H9 (cell line): Measurements from ENCODE around the gene BSDC1. TPM values are rescaled to one million over a fixed set of nuclear protein-coding genes. Genes with fewer than 3 reads are reported as not detected.

Experiments
- DNase-seq: peaks from one replicate; pipeline ENCODE4 v3.0.0-alpha.2; 2017
- H2AFZ ChIP-seq: one replicate; pipeline ENCODE4 v1.6.1; 2013; ENCODE audit warnings: mild to moderate bottlenecking, low read length, control low read depth, moderate library complexity
- H2AK5ac ChIP-seq: 2 replicates; pipeline ENCODE4 v1.6.1; 2013; ENCODE audit warnings: low read length, control low read depth, mixed read lengths; ENCODE audit not compliant: insufficient read length
- H2BK120ac ChIP-seq: one replicate; pipeline ENCODE4 v1.6.1; 2013; ENCODE audit warnings: low read depth, mild to moderate bottlenecking, low read length, control low read depth, inconsistent platforms; ENCODE audit not compliant: poor library complexity, severe bottlenecking
- H2BK12ac ChIP-seq: 2 replicates; pipeline ENCODE4 v1.6.1; 2013; ENCODE audit warnings: low read length, control low read depth, mixed read lengths, low read depth; ENCODE audit not compliant: insufficient read length
- H2BK15ac ChIP-seq: 2 replicates; pipeline ENCODE4 v1.6.1; 2013; ENCODE audit warnings: low read depth, low read length, control low read depth
- H2BK20ac ChIP-seq: one replicate; pipeline ENCODE4 v1.6.1; 2013; ENCODE audit warnings: low read depth, mild to moderate bottlenecking, low read length, control low read depth, inconsistent platforms; ENCODE audit not compliant: poor library complexity, severe bottlenecking
- H2BK5ac ChIP-seq: 2 replicates; pipeline ENCODE4 v1.6.1; 2013; ENCODE audit warnings: low read length, control low read depth, mixed read lengths; ENCODE audit not compliant: insufficient read length
- H3K14ac ChIP-seq: 2 replicates; pipeline ENCODE4 v1.6.1; 2013; ENCODE audit warnings: low read length, control low read depth; ENCODE audit not compliant: insufficient read depth
- H3K18ac ChIP-seq: 2 replicates; pipeline ENCODE4 v1.6.1; 2013; ENCODE audit warnings: low read depth, mild to moderate bottlenecking, mixed read lengths, low read length, control low read depth; ENCODE audit not compliant: insufficient read length
- H3K23ac ChIP-seq: 2 replicates; pipeline ENCODE4 v1.6.1; 2013; ENCODE audit warnings: low read length, control low read depth, mixed read lengths, low read depth; ENCODE audit not compliant: insufficient read length
- H3K23me2 ChIP-seq: 2 replicates; pipeline ENCODE4 v1.6.1; 2013; ENCODE audit warnings: low read depth, mild to moderate bottlenecking, mixed read lengths, low read length, control low read depth; ENCODE audit not compliant: insufficient read length, poor library complexity, severe bottlenecking
- H3K27ac ChIP-seq: 2 replicates; pipeline ENCODE4 v1.5.1; 2013; ENCODE audit warnings: low read length, control low read depth, mixed read lengths, low read depth; ENCODE audit not compliant: insufficient read length
- H3K27me3 ChIP-seq: 2 replicates; pipeline ENCODE4 v1.6.1; 2013; ENCODE audit warnings: low read length, control low read depth, inconsistent platforms; ENCODE audit not compliant: insufficient read depth
- H3K4ac ChIP-seq: 2 replicates; pipeline ENCODE4 v1.6.1; 2013; ENCODE audit warnings: low read depth, mild to moderate bottlenecking, control low read depth, inconsistent platforms, low read length, moderate library complexity
- H3K4me1 ChIP-seq: 2 replicates; pipeline ENCODE4 v1.6.1; 2013; ENCODE audit warnings: low read length, control low read depth, inconsistent platforms; ENCODE audit not compliant: insufficient read depth
- H3K4me2 ChIP-seq: 2 replicates; pipeline ENCODE4 v1.6.1; 2013; ENCODE audit warnings: low read length, control low read depth, mixed read lengths; ENCODE audit not compliant: insufficient read length, insufficient read depth
- H3K56ac ChIP-seq: 2 replicates; pipeline ENCODE4 v1.6.1; 2013; ENCODE audit warnings: low read depth, mild to moderate bottlenecking, mixed read lengths, low read length, control low read depth; ENCODE audit not compliant: insufficient read length
- H3K79me1 ChIP-seq: 2 replicates; pipeline ENCODE4 v1.6.1; 2013; ENCODE audit warnings: low read depth, mild to moderate bottlenecking, moderate library complexity, low read length, control low read depth, inconsistent platforms; ENCODE audit not compliant: insufficient read depth, poor library complexity, severe bottlenecking
- H3K79me2 ChIP-seq: 2 replicates; pipeline ENCODE4 v1.6.1; 2013; ENCODE audit warnings: low read length, control low read depth, inconsistent platforms; ENCODE audit not compliant: insufficient read depth
- H3K9ac ChIP-seq: 2 replicates; pipeline ENCODE4 v1.6.1; 2013; ENCODE audit warnings: low read length, control low read depth, mixed read lengths; ENCODE audit not compliant: insufficient read length; ENCODE audit errors: extremely low read depth
- H3K9me3 ChIP-seq: one replicate; pipeline ENCODE4 v1.6.1; 2013; ENCODE audit warnings: low read depth, low read length, inconsistent platforms; ENCODE audit not compliant: control insufficient read depth
- H3T11ph ChIP-seq: one replicate; pipeline ENCODE4 v1.6.1; 2013; ENCODE audit warnings: mild to moderate bottlenecking, low read length, control low read depth, inconsistent platforms
- H4K20me1 ChIP-seq: one replicate; pipeline ENCODE4 v1.6.1; 2013; ENCODE audit not compliant: control insufficient read depth, insufficient read length, insufficient read depth
- H4K5ac ChIP-seq: 2 replicates; pipeline ENCODE4 v1.6.1; 2013; ENCODE audit warnings: low read depth, mild to moderate bottlenecking, mixed read lengths, low read length, control low read depth; ENCODE audit not compliant: insufficient read length
- H4K8ac ChIP-seq: replicated peaks from 2 replicates; pipeline ENCODE4 v1.6.1; 2013; ENCODE audit warnings: low read length, control low read depth, mixed read lengths, low read depth; ENCODE audit not compliant: insufficient read length
- H4K91ac ChIP-seq: 2 replicates; pipeline ENCODE4 v1.6.1; 2013; ENCODE audit warnings: low read depth, mild to moderate bottlenecking, moderate library complexity, mixed read lengths, low read length, control low read depth; ENCODE audit not compliant: insufficient read length
- H3K27ac Mint-ChIP-seq, 3 experiments: 2 replicates in 2 of 3; 3 replicates in 1 of 3; pipeline ENCODE4 v1.8.0; 2020 to 2021; ENCODE audit warnings: mixed read lengths in 3 of 3, mild to moderate bottlenecking in 1 of 3, moderate library complexity in 1 of 3
- H3K27me3 Mint-ChIP-seq: 2 replicates; pipeline ENCODE4 v1.8.0; 2021; ENCODE audit warnings: low read depth, mild to moderate bottlenecking, moderate library complexity, mixed read lengths
- H3K36me3 Mint-ChIP-seq, 3 experiments: 2 replicates in 2 of 3; 3 replicates in 1 of 3; pipeline ENCODE4 v1.8.0; 2020 to 2021; ENCODE audit warnings: low read depth in 3 of 3, mixed read lengths in 3 of 3; ENCODE audit not compliant: insufficient read depth in 1 of 3
- H3K4me1 Mint-ChIP-seq, 2 experiments: 2 replicates each; pipeline ENCODE4 v1.8.0; 2020; ENCODE audit warnings: mixed read lengths in 2 of 2
- H3K4me3 Mint-ChIP-seq, 2 experiments: 2 replicates in 1 of 2; 3 replicates in 1 of 2; pipeline ENCODE4 v1.8.0; 2020 to 2021; ENCODE audit warnings: mild to moderate bottlenecking in 2 of 2, mixed read lengths in 2 of 2, moderate library complexity in 1 of 2
- H3K9me3 Mint-ChIP-seq, 2 experiments: 2 replicates in 1 of 2; 3 replicates in 1 of 2; pipeline ENCODE4 v1.8.0; 2020; ENCODE audit warnings: mild to moderate bottlenecking in 2 of 2, mixed read lengths in 2 of 2, moderate library complexity in 1 of 2
- CTCF ChIP-seq: fragments of 200-600 bp; sonication (generic); conservative IDR thresholded peaks from 3 replicates; pipeline ENCODE4 v1.8.0; 2021; ENCODE audit warnings: antibody characterized with exemption, mild to moderate bottlenecking
- WGBS: extraction: QIAGEN DNeasy Blood & Tissue Kit; methylation state at CpG from one replicate; pipeline ENCODE4 v1.1.7; 2013; ENCODE audit warnings: missing lambda C conversion rate, low lambda C conversion rate, mixed read lengths; ENCODE audit not compliant: insufficient read length; ENCODE audit errors: extremely low coverage; 5-methylcytosine and 5-hydroxymethylcytosine counted together
- total RNA-seq: library from RNA; stranded (reverse); gene quantifications from 2 replicates; pipeline ENCODE4 v1.2.1, GENCODE V29; 2021

Gene BSDC1
- total RNA-seq, 1 experiment from 2014 or later = 52.6 TPM

- DNase-seq = no peak
- H3K9me3 ChIP-seq = no peaks in the 10 kb centered on the region
- TF ChIP-seq CTCF = no peak
- H2BK20ac ChIP-seq = no peak overlapping the region
- peaks cover 3% of the 10 kb centered on the region; the same call in 1 of the 2 replicates for H3K4me1 ChIP-seq
- H3K36me3 Mint-ChIP-seq = peaks cover 38 to 76% (median 65%) of the 10 kb centered on the region in 3 experiments
- no peak overlapping the region for H4K5ac ChIP-seq
- peak overlapping the region; percentile 81 to 93 (median 91); a peak in 5 of 7 replicates for H3K27ac Mint-ChIP-seq
- peaks cover 31 to 43% of the 10 kb centered on the region in 2 experiments for H3K4me1 Mint-ChIP-seq
- H3K9me3 Mint-ChIP-seq = no peaks in the 10 kb centered on the region; a peak in 1 of 5 replicates
- H3K56ac ChIP-seq = no peak overlapping the region
- no peak overlapping the region for H4K91ac ChIP-seq
- H3K4ac ChIP-seq = no peak overlapping the region
- no peak overlapping the region for H3K4me2 ChIP-seq
- no peak overlapping the region for H3K14ac ChIP-seq
- H2BK12ac ChIP-seq = no peak overlapping the region
- peaks cover 2% of the 10 kb centered on the region; the same call in 1 of the 2 replicates for H3K27me3 ChIP-seq
- no peak overlapping the region for H2AK5ac ChIP-seq
- H3K23me2 ChIP-seq = peaks cover 11% of the 10 kb centered on the region
- no peak overlapping the region for H4K8ac ChIP-seq
- WGBS = no CpG with 5 or more reads among the region's 3 CpGs
- H3T11ph ChIP-seq = no peak overlapping the region
- no peak overlapping the region for H3K18ac ChIP-seq
- no peak overlapping the region for H2AFZ ChIP-seq
- no peak overlapping the region for H2BK15ac ChIP-seq
- peaks cover 6% of the 10 kb centered on the region; the same call in 1 of the 2 replicates for H3K79me2 ChIP-seq
- no peak overlapping the region for H2BK120ac ChIP-seq
- no peak overlapping the region for H3K27ac ChIP-seq
- no peak overlapping the region for H2BK5ac ChIP-seq
- no peaks in the 10 kb centered on the region for H3K79me1 ChIP-seq
- no peak overlapping the region for H3K9ac ChIP-seq
- H4K20me1 ChIP-seq = no peaks in the 10 kb centered on the region
- H3K27me3 Mint-ChIP-seq = peaks cover 15% of the 10 kb centered on the region
- H3K4me3 Mint-ChIP-seq = peak overlapping the region; percentile 12 to 57; a peak in 2 of 5 replicates
- H3K23ac ChIP-seq = no peak overlapping the region
Measured at GRCh38 chr1:32332290-32333079, 61.8 kb downstream of the BSDC1 start.
